Thoracic aorta endothelial cell (primary cell): ENCODE data around the gene MEX3D. TPM values are rescaled to one million over a fixed set of nuclear protein-coding genes. Genes with fewer than 3 reads are reported as not detected.

ENCODE experiments used
- small RNA-seq: library from RNA; depleted of rRNA; stranded (forward); fragments of <200 nt; gene quantifications from one replicate; pipeline ENCODE3, GENCODE V24; 2012
- total RNA-seq: library from RNA; depleted of rRNA; stranded (reverse); fragments of >200 nt; gene quantifications from 2 replicates; pipeline ENCODE4 v1.2.3, GENCODE V29; 2012

Gene MEX3D
- total RNA-seq, result 57.1 and 62.6 TPM in 2 replicates

GRCh38 chr19:1568320-1569019 is at the start of gene MEX3D:
MEX3D (minus strand) TSS chr19:1568325; CDS start chr19:1568058, 267 bp downstream.

GRCh38 chr19:1605236-1606137 is 37.4 kb upstream of the MEX3D start, which contains the start of gene UQCR11:
UQCR11 (minus strand) TSS chr19:1605462; CDS start chr19:1605409, 53 bp downstream.

GRCh38 chr19:1592755-1593500 is 24.8 kb upstream of the MEX3D start, which contains the start of gene MBD3:
MBD3 (minus strand) TSS chr19:1592865; CDS start chr19:1592631, 234 bp downstream.

GRCh38 chr19:1523412-1524286 is 44.5 kb downstream of the MEX3D start, which contains the start of gene PLK5:
PLK5 (plus strand) TSS chr19:1524077; CDS start chr19:1526997, 2,920 bp downstream.

GRCh38 chr19:1512671-1513498 is 55.2 kb downstream of the MEX3D start, which contains the start of gene ADAMTSL5:
ADAMTSL5 (minus strand) TSS chr19:1513019; CDS start chr19:1510943, 2,076 bp downstream.

Small RNA genes lying within 50 kb of the gene (small RNA-seq; reads per million reads assigned to genes)
- gene AC005943.2, result not detected
- not detected for gene RN7SL477P
- gene RNU6-1223P, result not detected

Other genes starting within 250 kb of the MEX3D start
- gene NDUFS7, start 184.4 kb downstream of the MEX3D start, total RNA-seq, result 48.8 and 60.9 TPM in 2 replicates
- gene GAMT, start 166.8 kb downstream of the MEX3D start, total RNA-seq, result 15.6 and 15.7 TPM in 2 replicates
- gene DAZAP1, start 160.7 kb downstream of the MEX3D start, total RNA-seq, result 66.4 and 95.1 TPM in 2 replicates
- gene RPS15, start 129.9 kb downstream of the MEX3D start, total RNA-seq, result 638 and 737 TPM in 2 replicates
- gene APC2, start 118.2 kb downstream of the MEX3D start, total RNA-seq, result 0.07 and 0.13 TPM in 2 replicates
- 14.0 and 17.9 TPM in 2 replicates for gene C19orf25, start 89.1 kb downstream of the MEX3D start, total RNA-seq
- gene PCSK4, start 78.0 kb downstream of the MEX3D start, total RNA-seq, result 1.1 and 1.3 TPM in 2 replicates
- gene REEP6, start 77.1 kb downstream of the MEX3D start, total RNA-seq, result 0.57 and 1.1 TPM in 2 replicates
- 0.22 and 0.53 TPM in 2 replicates for gene ADAMTSL5, start 55.3 kb downstream of the MEX3D start, total RNA-seq
- not detected in 2 replicates for gene PLK5, start 44.2 kb downstream of the MEX3D start, total RNA-seq
- 78.7 and 86.2 TPM in 2 replicates for gene MBD3, start 24.5 kb upstream of the MEX3D start, total RNA-seq
- 32.0 and 34.7 TPM in 2 replicates for gene UQCR11, start 37.1 kb upstream of the MEX3D start, total RNA-seq
- 94.9 and 154 TPM in 2 replicates for gene TCF3, start 84.3 kb upstream of the MEX3D start, total RNA-seq
- not detected in 2 replicates for gene ONECUT3, start 185.2 kb upstream of the MEX3D start, total RNA-seq
- gene ATP8B3, start 244.0 kb upstream of the MEX3D start, total RNA-seq, result 1.2 and 2.2 TPM in 2 replicates